Stimulated activated CD4-positive, alpha-beta T cell treated with anti-CD3 and anti-CD28 coated beads, Interleukin-15, amount 100 ng/mL, for 1 hour (primary cell): ENCODE results near the gene GAP43.
A peak's percentile ranks its signal among the peaks of the same experiment; 100 is the strongest.

Experiments used
- DNase-seq, 2 donors: peaks; one replicate each; pipeline ENCODE4 v3.0.0-alpha.2; 2020; ENCODE audit warnings: low read depth in 1 of 2, low spot score in 1 of 2

The GAP43 gene

GRCh38 chr3:115627180-115628074, 4.1 kb downstream of the GAP43 start:
- no peak for DNase-seq

GRCh38 chr3:115628075-115628412, 4.7 kb downstream of the GAP43 start:
- no peak for DNase-seq

GRCh38 chr3:115630850-115631249, 7.5 kb downstream of the GAP43 start:
- DNase-seq: no peak

- DNase-seq: no peak
Observed at GRCh38 chr3:115632026-115632425, 8.7 kb downstream of the GAP43 start.

- no peak for DNase-seq
Observed at GRCh38 chr3:115633467-115633866, 10.2 kb downstream of the GAP43 start.

GRCh38 chr3:115634052-115634451, 10.7 kb downstream of the GAP43 start:
- DNase-seq: no peak

- no peak for DNase-seq
Observed at GRCh38 chr3:115635406-115635805, 12.1 kb downstream of the GAP43 start.

- no peak for DNase-seq
Observed at GRCh38 chr3:115638241-115638640, 14.9 kb downstream of the GAP43 start.

GRCh38 chr3:115638991-115639390, 15.7 kb downstream of the GAP43 start:
- no peak for DNase-seq

GRCh38 chr3:115644391-115644790, 21.1 kb downstream of the GAP43 start:
- DNase-seq: no peak

GRCh38 chr3:115646027-115646690, 22.8 kb downstream of the GAP43 start:
- no peak for DNase-seq

- no peak for DNase-seq
Observed at GRCh38 chr3:115648559-115648958, 25.2 kb downstream of the GAP43 start.

- no peak for DNase-seq
Observed at GRCh38 chr3:115651087-115651486, 27.8 kb downstream of the GAP43 start.

- DNase-seq: no peak
Observed at GRCh38 chr3:115651599-115651998, 28.3 kb downstream of the GAP43 start.

GRCh38 chr3:115652738-115653137, 29.4 kb downstream of the GAP43 start:
- DNase-seq: no peak

GRCh38 chr3:115655761-115656282, 32.5 kb downstream of the GAP43 start:
- DNase-seq: no peak

GRCh38 chr3:115657168-115657567, 33.9 kb downstream of the GAP43 start:
- no peak for DNase-seq

GRCh38 chr3:115658032-115658336, 34.7 kb downstream of the GAP43 start:
- DNase-seq: no peak

- peak; percentile 42 for DNase-seq
Observed at GRCh38 chr3:115658337-115659181, 35.2 kb downstream of the GAP43 start.

- DNase-seq: no peak
Observed at GRCh38 chr3:115659253-115660220, 36.2 kb downstream of the GAP43 start.
